Cardiac muscle cell (in vitro differentiated cells and primary cell): Measurements from ENCODE around the gene SLX4IP. TPM values are rescaled to one million over a fixed set of nuclear protein-coding genes. Genes with fewer than 3 reads are reported as not detected.
A peak's percentile ranks its signal among the peaks of the same experiment; 100 is the strongest.

Source experiments
- DNase-seq, 2 donors: peaks; one replicate each; pipeline versions ENCODE4 v3.0.0 to v3.0.0-alpha.2; 2010 to 2017; ENCODE audit warnings: low read depth in 1 of 2, low spot score in 1 of 2
- H3K27ac ChIP-seq: fragments of 200-600 bp; sonication (generic); 2 replicates; pipeline ENCODE4 v1.5.1; 2016
- H3K27me3 ChIP-seq: fragments of 200-600 bp; sonication (generic); 2 replicates; pipeline ENCODE4 v1.6.0; 2016; ENCODE audit warnings: control low read depth
- H3K36me3 ChIP-seq: fragments of 200-600 bp; sonication (generic); 2 replicates; pipeline ENCODE4 v1.5.1; 2016; ENCODE audit warnings: control low read depth
- H3K4me1 ChIP-seq: fragments of 200-600 bp; sonication (generic); 2 replicates; pipeline ENCODE4 v1.8.1; 2017; ENCODE audit warnings: low read depth, mild to moderate bottlenecking, mixed run types
- H3K4me3 ChIP-seq: fragments of 200-600 bp; sonication (generic); 2 replicates; pipeline ENCODE4 v1.5.1; 2016; ENCODE audit warnings: mild to moderate bottlenecking
- H3K9me3 ChIP-seq: fragments of 200-600 bp; sonication (generic); 2 replicates; pipeline ENCODE4 v1.5.1; 2017; ENCODE audit warnings: low read depth, mild to moderate bottlenecking, control low read depth
- CTCF ChIP-seq: IDR thresholded peaks from 2 replicates; pipeline ENCODE4 v1.5.1; 2012; ENCODE audit warnings: low read depth, mild to moderate bottlenecking, low read length
- polyA plus RNA-seq: library from polyadenylated mRNA; unstranded; fragments of >200 nt; fragmentation: Nextera tagmentation; extraction: Ambion mirVana; gene quantifications from 2 replicates; pipeline ENCODE4 v1.2.1, GENCODE V29; 2016
- total RNA-seq: library from RNA; depleted of rRNA; stranded (reverse); fragments of >200 nt; gene quantifications from 2 replicates; pipeline ENCODE4 v1.2.3, GENCODE V29; 2016

SLX4IP gene
- total and polyA plus RNA-seq, 2 experiments from 2014 or later = 2.5 to 4.1 TPM

DNA sequence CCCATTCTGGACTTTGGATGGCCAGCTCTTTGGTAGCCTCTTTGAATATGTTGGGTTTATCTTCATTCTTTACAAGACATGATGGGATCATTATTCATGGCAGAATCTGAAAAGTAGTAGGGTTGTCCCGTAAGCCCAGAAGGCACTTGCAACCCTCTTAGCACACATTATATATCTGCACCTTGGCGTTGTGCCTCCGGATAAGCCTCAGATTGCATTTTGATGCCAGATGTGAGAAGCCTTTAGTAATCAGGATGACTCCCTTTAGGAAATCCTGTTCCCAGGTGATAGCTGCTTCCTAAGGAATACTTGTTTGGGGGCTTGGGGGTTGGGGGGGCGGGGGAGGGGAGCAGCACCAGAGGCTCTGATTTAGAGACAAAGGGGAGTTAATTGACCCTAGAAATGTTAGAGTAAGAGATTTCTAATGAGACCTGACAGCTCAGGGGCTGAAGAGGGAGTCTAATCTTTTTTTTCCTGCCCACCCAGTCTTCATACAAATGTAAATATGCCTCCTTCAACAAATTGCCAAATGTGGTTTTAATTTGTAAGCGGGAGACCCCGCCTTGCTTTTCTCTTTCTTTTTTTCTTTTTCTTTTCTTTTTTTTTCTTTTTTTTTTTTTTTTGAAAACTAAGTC is 183.6 kb downstream of the SLX4IP start:
- H3K27ac ChIP-seq = no peak overlapping the region
- no peak for DNase-seq
- H3K4me3 ChIP-seq = no peak overlapping the region
- H3K36me3 ChIP-seq = no peaks in the 10 kb centered on the region
- H3K9me3 ChIP-seq = no peaks in the 10 kb centered on the region
- TF ChIP-seq CTCF = no peak
- H3K4me1 ChIP-seq = peaks cover 21% of the 10 kb centered on the region
- no peaks in the 10 kb centered on the region for H3K27me3 ChIP-seq

DNA sequence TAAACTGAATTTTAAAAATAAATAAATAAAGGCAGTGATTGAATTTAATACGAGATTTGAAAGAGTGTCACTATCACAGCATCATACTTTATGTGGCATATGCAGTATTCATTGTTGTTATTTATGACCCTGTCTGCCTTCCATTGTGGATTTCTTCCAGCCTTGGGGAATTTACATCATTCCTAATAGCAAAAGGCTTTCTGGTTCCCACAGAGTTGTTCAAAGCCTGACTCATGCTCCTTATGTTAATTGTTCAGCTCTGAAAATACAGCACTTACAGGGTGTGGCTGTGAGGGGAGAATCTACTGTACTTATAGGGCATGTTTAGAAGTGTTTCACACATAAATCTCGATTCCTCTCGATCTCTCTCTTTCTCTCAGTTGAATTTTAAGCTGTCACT is 184.3 kb downstream of the SLX4IP start:
- Histone ChIP-seq H3K36me3 (no peaks in the 10 kb centered on the region), H3K4me1 (peaks cover 21% of the 10 kb centered on the region), H3K9me3 (no peaks in the 10 kb centered on the region), H3K27ac (no peak overlapping the region), H3K4me3 (no peak overlapping the region), H3K27me3 (no peaks in the 10 kb centered on the region)
- no peak for TF ChIP-seq CTCF
- DNase-seq = peak in 1 of 2 donors; percentile 85

- TF ChIP-seq CTCF = no peak
- Histone ChIP-seq H3K27ac (peak overlapping the region; percentile 52), H3K9me3 (no peaks in the 10 kb centered on the region)
These were observed 186.0 kb downstream of the SLX4IP start for GRCh38 chr20:10621149-10621548.

GRCh38 chr20:10622657-10623418 is 187.7 kb downstream of the SLX4IP start:
- no peak for TF ChIP-seq CTCF
- no peak overlapping the region for H3K4me3 ChIP-seq
- H3K36me3 ChIP-seq = no peaks in the 10 kb centered on the region
- H3K9me3 ChIP-seq = no peaks in the 10 kb centered on the region
- no peak overlapping the region for H3K27ac ChIP-seq
- peaks cover 21% of the 10 kb centered on the region for H3K4me1 ChIP-seq
- H3K27me3 ChIP-seq = no peaks in the 10 kb centered on the region
- peak in 1 of 2 donors; percentile 76 for DNase-seq

More at GRCh38 chr20:10621149-10621548, 186.0 kb downstream of the SLX4IP start:
- Histone ChIP-seq H3K36me3 (no peaks in the 10 kb centered on the region), H3K27me3 (no peaks in the 10 kb centered on the region), H3K4me1 (peaks cover 21% of the 10 kb centered on the region), H3K4me3 (no peak overlapping the region)
- DNase-seq = no peak

DNA sequence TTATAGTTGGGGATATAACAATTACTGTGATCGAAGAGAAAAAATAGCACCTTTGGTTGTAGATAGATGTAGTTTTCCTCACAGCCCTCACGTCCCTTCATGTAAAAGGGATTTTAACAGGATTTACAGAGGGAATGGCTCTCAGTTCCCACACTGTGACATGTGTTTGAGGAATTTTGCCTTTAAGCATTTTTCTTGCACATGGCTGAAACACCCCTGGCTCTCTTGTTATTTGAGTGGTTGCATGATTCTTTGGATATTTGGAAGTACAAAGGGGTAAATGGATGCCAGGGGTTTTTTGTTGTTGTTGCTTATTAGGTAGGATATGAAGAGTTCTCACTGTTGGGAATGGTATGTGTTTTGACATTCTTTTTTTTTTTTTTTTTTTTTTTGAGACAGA is 190.5 kb downstream of the SLX4IP start:
- Histone ChIP-seq H3K27ac (no peak overlapping the region), H3K36me3 (no peaks in the 10 kb centered on the region), H3K4me1 (peaks cover 21% of the 10 kb centered on the region), H3K9me3 (no peaks in the 10 kb centered on the region), H3K4me3 (no peak overlapping the region), H3K27me3 (no peaks in the 10 kb centered on the region)
- no peak for TF ChIP-seq CTCF
- no peak for DNase-seq
